B cell (primary cell): ENCODE data around the gene MC5R. TPM values are rescaled to one million over a fixed set of nuclear protein-coding genes. Genes with fewer than 3 reads are reported as not detected.

Experiments
- ATAC-seq: fragments of 200-7000 bp; cut with Tn5 transposase; one replicate; pipeline ENCODE4 v1.10.0; 2021; ENCODE audit warnings: low read depth, mild to moderate bottlenecking, moderate number of reproducible peaks, moderate library complexity
- CTCF ChIA-PET: fragments of 350-600 bp; sonication (Branson Sonifier 250); formaldehyde crosslinking; loops from one replicate; lab custom pipeline; 2021; ENCODE audit warnings: antibody characterized with exemption, inconsistent platforms; lab: Charles Lee
- POLR2A ChIA-PET: fragments of 350-600 bp; sonication (Branson Sonifier 250); formaldehyde crosslinking; loops from one replicate; lab custom pipeline; 2021; ENCODE audit warnings: antibody characterized with exemption; lab: Charles Lee
- DNase-seq: peaks from one replicate; pipeline ENCODE4 v3.0.0; 2013
- H2AFZ ChIP-seq: 2 replicates; pipeline ENCODE4 v1.6.1; 2012; ENCODE audit warnings: mild to moderate bottlenecking, low read depth, low read length; ENCODE audit not compliant: insufficient read depth, poor library complexity, severe bottlenecking
- H3K27ac ChIP-seq, 2 donors: 1 replicate in 1 of 2; 2 replicates in 1 of 2; pipeline ENCODE4 v1.5.1; 2012 to 2013; ENCODE audit warnings: low read length in 2 of 2, mild to moderate bottlenecking in 2 of 2, moderate library complexity in 1 of 2
- H3K27me3 ChIP-seq, 4 experiments: fragments of 200-600 bp in 1 of 4; sonication (generic) in 1 of 4; replicated peaks in 1 of 4; 1 replicate in 2 of 4; 2 replicates in 2 of 4; pipeline versions ENCODE4 v1.6.1 to v1.7.0; 2013 to 2016; ENCODE audit warnings: low read length in 3 of 4, mild to moderate bottlenecking in 2 of 4, mixed read lengths in 1 of 4, moderate library complexity in 1 of 4; ENCODE audit not compliant: insufficient read depth in 4 of 4, control insufficient read depth in 3 of 4; ENCODE audit errors: control extremely low read depth in 1 of 4
- H3K36me3 ChIP-seq, 2 experiments: replicated peaks in 1 of 2; 1 replicate in 1 of 2; 2 replicates in 1 of 2; pipeline versions ENCODE4 v1.6.1 to v1.7.1; 2013; ENCODE audit warnings: low read length in 1 of 2; ENCODE audit not compliant: insufficient read depth in 2 of 2, control insufficient read depth in 1 of 2; ENCODE audit errors: control extremely low read depth in 1 of 2, extremely low read depth in 1 of 2
- H3K4me1 ChIP-seq, 2 donors: fragments of 200-600 bp in 1 of 2; sonication (generic) in 1 of 2; 1 replicate in 1 of 2; 2 replicates in 1 of 2; pipeline versions ENCODE4 v1.5.1 to v1.6.1; 2013 to 2017; ENCODE audit warnings: low read length in 2 of 2; ENCODE audit not compliant: control insufficient read depth in 2 of 2, insufficient read depth in 2 of 2
- H3K4me2 ChIP-seq: replicated peaks from 2 replicates; pipeline ENCODE3; 2012; ENCODE audit warnings: mild to moderate bottlenecking, low read depth, low read length; ENCODE audit not compliant: poor library complexity, severe bottlenecking
- H3K4me3 ChIP-seq, 5 experiments: fragments of 200-600 bp in 1 of 5; sonication (generic) in 1 of 5; 1 replicate in 3 of 5; 2 replicates in 2 of 5; pipeline versions ENCODE4 v1.5.1 to v1.7.0; 2011 to 2016; ENCODE audit warnings: low read length in 4 of 5, mild to moderate bottlenecking in 4 of 5, low read depth in 2 of 5, control low read depth in 1 of 5, moderate library complexity in 1 of 5; ENCODE audit not compliant: insufficient read depth in 1 of 5; ENCODE audit errors: control extremely low read depth in 1 of 5, extremely low read depth in 1 of 5
- H3K79me2 ChIP-seq: fragments of 200-600 bp; sonication (generic); one replicate; pipeline ENCODE4 v1.6.0; 2016; ENCODE audit warnings: low read length; ENCODE audit not compliant: control insufficient read depth, insufficient read depth
- H3K9ac ChIP-seq: fragments of 200-600 bp; sonication (generic); 2 replicates; pipeline ENCODE4 v1.6.1; 2017; ENCODE audit warnings: mild to moderate bottlenecking, low read length, moderate library complexity
- H3K9me3 ChIP-seq, 3 donors: one replicate each; pipeline versions ENCODE4 v1.6.1 to v1.7.1; 2013; ENCODE audit warnings: low read length in 2 of 3; ENCODE audit not compliant: control insufficient read depth in 2 of 3, insufficient read depth in 1 of 3; ENCODE audit errors: control extremely low read depth in 1 of 3
- H4K20me1 ChIP-seq: 2 replicates; pipeline ENCODE4 v1.6.0; 2012; ENCODE audit warnings: mild to moderate bottlenecking, low read length; ENCODE audit not compliant: insufficient read depth, control insufficient read depth, poor library complexity, severe bottlenecking
- H3K27ac Mint-ChIP-seq: one replicate; pipeline ENCODE4 v1.8.0; 2021; ENCODE audit warnings: mixed read lengths
- H3K27me3 Mint-ChIP-seq: one replicate; pipeline ENCODE4 v1.8.0; 2021; ENCODE audit warnings: mixed read lengths
- H3K4me1 Mint-ChIP-seq: one replicate; pipeline ENCODE4 v1.8.0; 2021; ENCODE audit warnings: mixed read lengths
- H3K4me3 Mint-ChIP-seq: one replicate; pipeline ENCODE4 v1.8.0; 2021; ENCODE audit warnings: mixed read lengths
- H3K9me3 Mint-ChIP-seq: one replicate; pipeline ENCODE4 v1.8.0; 2022; ENCODE audit warnings: mixed read lengths; ENCODE audit not compliant: insufficient read depth
- EZH2 ChIP-seq: IDR thresholded peaks from 2 replicates; pipeline ENCODE4 v1.6.1; 2012; ENCODE audit warnings: borderline replicate concordance, low read depth, mild to moderate bottlenecking, moderate library complexity, low read length; ENCODE audit not compliant: insufficient read depth, poor library complexity, severe bottlenecking
- WGBS: methylation state at CpG from one replicate; pipeline ENCODE4 v1.1.5; 2013; ENCODE audit warnings: missing lambda C conversion rate; ENCODE audit not compliant: insufficient coverage; 5-methylcytosine and 5-hydroxymethylcytosine counted together
- intact Hi-C: fragments of 100-400 bp; cut with micrococcal nuclease; formaldehyde crosslinking; loops from one replicate; pipeline ENCODE4 v1.10.0; 2022
- polyA plus RNA-seq: library from polyadenylated mRNA; depleted of rRNA; stranded (reverse); fragments of >200 nt; gene quantifications from 2 replicates; pipeline ENCODE4 v1.2.3, GENCODE V29; 2012
- total RNA-seq, 2 donors: library from RNA; stranded (reverse); fragments of 120-200 nt in 1 of 2; gene quantifications; 1 replicate in 1 of 2; 2 replicates in 1 of 2; pipeline versions ENCODE4 v1.2.3 to v1.2.4, GENCODE V29; 2013 to 2022
- TF ChIP-seq, protein P1 (sequence below): fragments of 200-600 bp; IDR thresholded peaks from one replicate; pipeline ENCODE4 v1.8.0; 2022; ENCODE audit warnings: antibody characterized with exemption, mild to moderate bottlenecking

The MC5R gene
- total and polyA plus RNA-seq, 2 donors (not counting 1 experiment from before 2014, with no cell fraction given): not detected

DNA sequence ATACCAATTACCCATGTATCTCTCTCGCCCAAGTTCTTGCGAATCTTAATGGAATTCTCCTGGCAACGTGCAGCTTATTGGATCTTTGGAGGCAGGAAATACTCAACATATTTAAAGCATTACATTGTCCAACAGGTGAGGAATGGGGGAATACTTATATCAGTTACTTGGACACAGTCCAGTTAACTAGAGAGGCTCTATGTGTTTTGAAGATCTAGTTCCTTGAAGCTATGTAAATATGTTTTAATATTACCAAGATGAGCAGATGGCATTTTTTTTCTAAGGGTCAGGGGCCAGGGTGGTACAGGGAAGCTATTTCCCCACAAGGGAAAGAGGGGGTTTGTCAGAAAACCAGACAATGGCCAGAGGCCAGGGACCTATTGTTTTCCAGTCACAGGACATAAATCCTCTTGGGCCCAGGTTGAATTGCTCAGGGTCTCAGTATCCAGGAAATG lies 26.8 kb upstream of the MC5R start:
- Histone ChIP-seq H3K4me1 (peaks cover 8 to 9% of the 10 kb centered on the region in 2 donors), H3K9me3 (peaks cover 0 to 6% (median 0%) of the 10 kb centered on the region in 3 donors), H3K36me3 (no peaks in the 10 kb centered on the region), H3K27ac (no peak overlapping the region), H3K9ac (no peak overlapping the region), H3K4me3 (no peak overlapping the region), H3K27me3 (peaks cover 0 to 25% (median 12%) of the 10 kb centered on the region in 4 experiments), H4K20me1 (no peaks in the 10 kb centered on the region), H3K79me2 (no peaks in the 10 kb centered on the region), H2AFZ (no peak overlapping the region), H3K4me2 (no peak overlapping the region)
- Mint-ChIP-seq H3K4me3 (no peak overlapping the region), H3K27me3 (peaks cover 45% of the 10 kb centered on the region), H3K27ac (no peak overlapping the region), H3K4me1 (peaks cover 4% of the 10 kb centered on the region), H3K9me3 (no peaks in the 10 kb centered on the region)
- WGBS: no CpG with 5 or more reads among the region's 3 CpGs
- intact Hi-C loops: no loop called here
- DNase-seq (no peak), ATAC-seq (no peak)
- ChIA-PET CTCF (interaction anchor here (0.7 to 1.6 kb wide), 2 partner anchors 15 to 151 kb away, joined by 3 to 8 read pairs; no protein-coding TSS in a partner anchor), POLR2A (no interaction called here)
- TF ChIP-seq, protein P1, sequence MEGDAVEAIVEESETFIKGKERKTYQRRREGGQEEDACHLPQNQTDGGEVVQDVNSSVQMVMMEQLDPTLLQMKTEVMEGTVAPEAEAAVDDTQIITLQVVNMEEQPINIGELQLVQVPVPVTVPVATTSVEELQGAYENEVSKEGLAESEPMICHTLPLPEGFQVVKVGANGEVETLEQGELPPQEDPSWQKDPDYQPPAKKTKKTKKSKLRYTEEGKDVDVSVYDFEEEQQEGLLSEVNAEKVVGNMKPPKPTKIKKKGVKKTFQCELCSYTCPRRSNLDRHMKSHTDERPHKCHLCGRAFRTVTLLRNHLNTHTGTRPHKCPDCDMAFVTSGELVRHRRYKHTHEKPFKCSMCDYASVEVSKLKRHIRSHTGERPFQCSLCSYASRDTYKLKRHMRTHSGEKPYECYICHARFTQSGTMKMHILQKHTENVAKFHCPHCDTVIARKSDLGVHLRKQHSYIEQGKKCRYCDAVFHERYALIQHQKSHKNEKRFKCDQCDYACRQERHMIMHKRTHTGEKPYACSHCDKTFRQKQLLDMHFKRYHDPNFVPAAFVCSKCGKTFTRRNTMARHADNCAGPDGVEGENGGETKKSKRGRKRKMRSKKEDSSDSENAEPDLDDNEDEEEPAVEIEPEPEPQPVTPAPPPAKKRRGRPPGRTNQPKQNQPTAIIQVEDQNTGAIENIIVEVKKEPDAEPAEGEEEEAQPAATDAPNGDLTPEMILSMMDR: no peak
- TF ChIP-seq EZH2: no peak

DNA sequence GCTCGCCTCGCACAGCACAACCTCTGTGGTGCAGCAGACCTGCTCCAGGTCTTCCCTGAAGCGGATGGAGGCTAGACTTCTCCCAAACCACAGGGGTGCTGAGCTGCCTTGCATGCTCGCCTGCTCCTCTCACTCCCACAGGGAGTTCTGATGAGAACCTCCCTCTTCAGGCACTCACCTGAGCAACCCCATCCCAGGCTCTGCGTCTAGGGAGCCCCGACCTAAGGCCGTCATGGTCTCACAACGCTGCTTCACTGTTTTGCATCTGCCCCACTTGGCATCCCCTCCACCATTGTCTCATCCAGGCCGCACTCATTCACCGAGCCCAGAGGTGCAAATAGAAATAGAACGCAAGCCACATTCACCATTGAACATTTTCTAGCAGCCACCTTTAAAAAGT lies 24.6 kb upstream of the MC5R start:
- no peaks in the 10 kb centered on the region for H3K79me2 ChIP-seq
- no peak for ATAC-seq
- ChIA-PET CTCF (no interaction called here), POLR2A (no interaction called here)
- H4K20me1 ChIP-seq: no peaks in the 10 kb centered on the region
- H3K9me3 ChIP-seq: peaks cover 0 to 6% (median 0%) of the 10 kb centered on the region in 3 donors
- no peak overlapping the region for H3K4me3 ChIP-seq
- peaks cover 4% of the 10 kb centered on the region for H3K4me1 Mint-ChIP-seq
- H3K27ac Mint-ChIP-seq: no peak overlapping the region
- no peak overlapping the region for H2AFZ ChIP-seq
- H3K4me1 ChIP-seq: peaks cover 8 to 9% of the 10 kb centered on the region in 2 donors
- intact Hi-C loops: no loop called here
- peaks cover 61% of the 10 kb centered on the region for H3K27me3 Mint-ChIP-seq
- TF ChIP-seq, protein P1: no peak
- TF ChIP-seq EZH2: no peak
- no peak overlapping the region for H3K4me3 Mint-ChIP-seq
- no peaks in the 10 kb centered on the region for H3K36me3 ChIP-seq
- H3K9me3 Mint-ChIP-seq: no peaks in the 10 kb centered on the region
- 90% methylated on average over 10 of the region's 11 CpGs for WGBS
- H3K4me2 ChIP-seq: no peak overlapping the region
- no peak overlapping the region for H3K27ac ChIP-seq
- no peak overlapping the region for H3K9ac ChIP-seq
- DNase-seq: no peak
- peaks cover 0 to 37% (median 14%) of the 10 kb centered on the region in 4 experiments for H3K27me3 ChIP-seq
